Mucosa of descending colon (tissue), 3 donors: ENCODE data around the gene GALNTL6. TPM values are rescaled to one million over a fixed set of nuclear protein-coding genes. Genes with fewer than 3 reads are reported as not detected.

Experiments
- ATAC-seq: fragments of 200-7000 bp; cut with Tn5 transposase; one replicate; pipeline ENCODE4 v1.9.1; 2020; ENCODE audit warnings: mild to moderate bottlenecking, moderate library complexity
- DNase-seq, 3 donors: peaks; one replicate each; pipeline ENCODE4 v3.0.0-alpha.2; 2020
- H3K36me3 ChIP-seq: fragments of 200-600 bp; one replicate; pipeline ENCODE4 v1.8.0; 2021; ENCODE audit warnings: low read depth, mild to moderate bottlenecking
- H3K4me1 ChIP-seq: fragments of 200-600 bp; one replicate; pipeline ENCODE4 v1.8.0; 2021; ENCODE audit warnings: low read depth, mild to moderate bottlenecking
- H3K4me3 ChIP-seq: fragments of 200-600 bp; one replicate; pipeline ENCODE4 v1.8.0; 2021; ENCODE audit warnings: mild to moderate bottlenecking
- H3K9me3 ChIP-seq: fragments of 200-600 bp; one replicate; pipeline ENCODE4 v1.8.0; 2021; ENCODE audit warnings: mild to moderate bottlenecking
- intact Hi-C, 2 donors: fragments of 100-400 bp; cut with DNase I in 1 of 2; cut with micrococcal nuclease in 1 of 2; formaldehyde crosslinking; loops; one replicate each; pipeline versions ENCODE4 v1.11.0 to v1.11.1; 2022; cut with DNase I, micrococcal nuclease
- total RNA-seq, 3 donors: library from RNA; stranded (reverse); fragmentation: NEBNext Ultra II Directional in 2 of 3; extraction: Animal tissue kit (Norgen Biotek cat#: 25700) in 2 of 3; gene quantifications; one replicate each; pipeline versions ENCODE4 v1.2.1 to v1.2.4, GENCODE V29; 2021 to 2023
- TF ChIP-seq, protein P1 (sequence below): fragments of 200-600 bp; IDR thresholded peaks from one replicate; pipeline ENCODE4 v1.8.0; 2022; ENCODE audit warnings: antibody characterized with exemption, mild to moderate bottlenecking
- donor health status: DM: no; HTN: no; CAD: no; lungs with moderate emphysema.
- donor health status: DM: no; HTN: no; CAD: no.
- donor health status: DM: no; HTN: yes; CAD: no.

Gene GALNTL6
- total RNA-seq, 3 donors from 2014 or later: 0.12 to 0.27 (median 0.19) TPM

DNA sequence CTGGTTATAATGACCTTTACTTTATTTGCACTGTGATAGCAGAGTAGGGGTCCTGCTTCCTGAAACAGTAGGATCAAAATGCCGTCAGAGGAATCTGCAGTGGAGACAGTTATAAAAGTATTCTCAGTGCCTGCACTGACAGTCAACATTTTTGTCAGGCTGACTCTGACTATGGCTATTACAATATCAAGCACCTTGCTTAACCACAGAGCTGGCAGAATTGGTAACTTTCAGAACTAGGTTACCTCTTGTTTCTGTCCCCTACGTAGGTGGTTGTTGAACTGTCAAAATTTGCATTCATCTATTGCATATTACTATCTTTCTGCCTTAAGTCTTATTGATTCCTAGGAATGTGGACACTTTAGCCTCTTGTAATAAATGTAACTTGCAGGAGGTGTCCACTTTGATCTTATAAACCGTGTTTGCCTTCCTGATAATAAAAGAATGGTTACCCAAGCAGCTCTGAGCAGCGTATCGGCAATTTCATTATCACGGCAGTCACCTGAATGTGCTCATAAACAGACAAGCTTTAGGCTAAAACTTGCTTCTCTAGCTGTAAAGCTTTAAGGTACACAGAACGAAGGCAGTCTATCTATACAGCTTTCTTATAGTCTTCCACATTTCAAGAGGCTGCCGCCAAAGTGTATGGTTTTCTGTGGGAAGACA is 1002.4 kb downstream of the GALNTL6 start:
- ATAC-seq (peak; percentile 91), DNase-seq (peak in 1 of 3 donors; percentile 58)
- TF ChIP-seq, protein P1, sequence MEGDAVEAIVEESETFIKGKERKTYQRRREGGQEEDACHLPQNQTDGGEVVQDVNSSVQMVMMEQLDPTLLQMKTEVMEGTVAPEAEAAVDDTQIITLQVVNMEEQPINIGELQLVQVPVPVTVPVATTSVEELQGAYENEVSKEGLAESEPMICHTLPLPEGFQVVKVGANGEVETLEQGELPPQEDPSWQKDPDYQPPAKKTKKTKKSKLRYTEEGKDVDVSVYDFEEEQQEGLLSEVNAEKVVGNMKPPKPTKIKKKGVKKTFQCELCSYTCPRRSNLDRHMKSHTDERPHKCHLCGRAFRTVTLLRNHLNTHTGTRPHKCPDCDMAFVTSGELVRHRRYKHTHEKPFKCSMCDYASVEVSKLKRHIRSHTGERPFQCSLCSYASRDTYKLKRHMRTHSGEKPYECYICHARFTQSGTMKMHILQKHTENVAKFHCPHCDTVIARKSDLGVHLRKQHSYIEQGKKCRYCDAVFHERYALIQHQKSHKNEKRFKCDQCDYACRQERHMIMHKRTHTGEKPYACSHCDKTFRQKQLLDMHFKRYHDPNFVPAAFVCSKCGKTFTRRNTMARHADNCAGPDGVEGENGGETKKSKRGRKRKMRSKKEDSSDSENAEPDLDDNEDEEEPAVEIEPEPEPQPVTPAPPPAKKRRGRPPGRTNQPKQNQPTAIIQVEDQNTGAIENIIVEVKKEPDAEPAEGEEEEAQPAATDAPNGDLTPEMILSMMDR: no peak
- Histone ChIP-seq H3K36me3 (no peaks in the 10 kb centered on the region), H3K4me3 (no peak overlapping the region), H3K9me3 (no peaks in the 10 kb centered on the region), H3K4me1 (peaks cover 2% of the 10 kb centered on the region)
- intact Hi-C loops: no loop called here

GRCh38 chr4:172818901-172819300 is 1005.7 kb downstream of the GALNTL6 start:
- intact Hi-C loops: no loop called here
- TF ChIP-seq, protein P1: no peak
- no peak overlapping the region for H3K4me3 ChIP-seq
- H3K4me1 ChIP-seq: peaks cover 2% of the 10 kb centered on the region
- H3K9me3 ChIP-seq: no peaks in the 10 kb centered on the region
- H3K36me3 ChIP-seq: no peaks in the 10 kb centered on the region
- DNase-seq (no peak), ATAC-seq (no peak)

- no peak for ATAC-seq
- no peak for DNase-seq
- no peak overlapping the region for H3K4me3 ChIP-seq
- no peaks in the 10 kb centered on the region for H3K9me3 ChIP-seq
- intact Hi-C loops: no loop called here
- TF ChIP-seq, protein P1: no peak
- no peaks in the 10 kb centered on the region for H3K36me3 ChIP-seq
- peaks cover 2% of the 10 kb centered on the region for H3K4me1 ChIP-seq
These were observed 1006.1 kb downstream of the GALNTL6 start for GRCh38 chr4:172819353-172819752.

- TF ChIP-seq, protein P1: no peak
- Histone ChIP-seq H3K36me3 (no peaks in the 10 kb centered on the region), H3K4me3 (no peak overlapping the region), H3K9me3 (no peaks in the 10 kb centered on the region), H3K4me1 (no peaks in the 10 kb centered on the region)
- DNase-seq (no peak), ATAC-seq (peak; percentile 32)
- intact Hi-C loops: no loop called here
These were observed 1009.1 kb downstream of the GALNTL6 start for GRCh38 chr4:172822331-172822730.

DNA sequence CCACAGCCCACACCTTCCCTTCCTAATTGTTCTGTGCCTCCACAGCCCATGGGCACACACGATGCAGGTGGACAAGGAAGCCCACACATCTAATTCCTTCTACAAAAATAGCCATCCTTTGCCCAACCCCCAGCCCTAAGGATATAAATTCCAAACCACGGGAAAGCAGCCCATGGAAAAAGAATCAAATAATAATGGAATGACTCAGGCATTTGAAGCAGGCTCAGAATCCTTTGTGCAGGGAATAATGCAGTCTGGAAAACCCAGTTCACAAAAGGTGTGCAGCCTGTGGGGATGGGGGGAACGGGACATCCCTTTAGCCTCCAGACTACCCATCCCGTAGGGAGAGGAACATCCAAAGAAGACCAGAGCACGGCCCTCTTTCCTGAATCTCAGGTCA is 1013.1 kb downstream of the GALNTL6 start:
- H3K4me1 ChIP-seq: no peaks in the 10 kb centered on the region
- no peaks in the 10 kb centered on the region for H3K9me3 ChIP-seq
- H3K36me3 ChIP-seq: no peaks in the 10 kb centered on the region
- TF ChIP-seq, protein P1: no peak
- intact Hi-C loops: no loop called here
- ATAC-seq: no peak
- no peak for DNase-seq
- H3K4me3 ChIP-seq: no peak overlapping the region
